GM12873 (cell line): ENCODE data around the gene CECR2.
A peak's percentile ranks its signal among the peaks of the same experiment; 100 is the strongest.

Experiments
- TF ChIP-seq, protein P1 (sequence below): IDR thresholded peaks from 2 replicates; pipeline ENCODE4 v1.5.1; 2012; ENCODE audit warnings: low read depth, mild to moderate bottlenecking, moderate library complexity, low read length, control low read depth; ENCODE audit not compliant: insufficient read depth; ENCODE audit errors: missing control alignments

The CECR2 gene

DNA sequence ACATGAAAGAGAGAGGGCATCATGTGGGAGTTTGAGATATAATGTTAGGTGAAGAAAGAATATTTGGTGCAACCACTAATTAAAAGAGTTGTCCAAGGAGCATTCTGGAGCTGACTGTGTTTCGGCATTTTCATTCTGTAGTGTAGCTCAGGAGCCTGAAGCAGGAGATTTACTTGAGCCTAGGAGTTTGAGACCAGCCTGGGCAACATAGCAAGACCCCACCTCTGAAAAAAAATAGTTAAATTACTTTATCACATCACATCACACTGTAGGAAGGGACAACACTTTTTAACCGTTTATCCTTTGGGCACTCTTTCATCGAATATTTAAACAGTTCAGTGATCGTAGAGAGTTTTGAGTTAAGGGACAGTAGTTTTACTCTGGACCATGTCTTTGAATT, 143.7 kb downstream of the CECR2 start:
- TF ChIP-seq, protein P1, sequence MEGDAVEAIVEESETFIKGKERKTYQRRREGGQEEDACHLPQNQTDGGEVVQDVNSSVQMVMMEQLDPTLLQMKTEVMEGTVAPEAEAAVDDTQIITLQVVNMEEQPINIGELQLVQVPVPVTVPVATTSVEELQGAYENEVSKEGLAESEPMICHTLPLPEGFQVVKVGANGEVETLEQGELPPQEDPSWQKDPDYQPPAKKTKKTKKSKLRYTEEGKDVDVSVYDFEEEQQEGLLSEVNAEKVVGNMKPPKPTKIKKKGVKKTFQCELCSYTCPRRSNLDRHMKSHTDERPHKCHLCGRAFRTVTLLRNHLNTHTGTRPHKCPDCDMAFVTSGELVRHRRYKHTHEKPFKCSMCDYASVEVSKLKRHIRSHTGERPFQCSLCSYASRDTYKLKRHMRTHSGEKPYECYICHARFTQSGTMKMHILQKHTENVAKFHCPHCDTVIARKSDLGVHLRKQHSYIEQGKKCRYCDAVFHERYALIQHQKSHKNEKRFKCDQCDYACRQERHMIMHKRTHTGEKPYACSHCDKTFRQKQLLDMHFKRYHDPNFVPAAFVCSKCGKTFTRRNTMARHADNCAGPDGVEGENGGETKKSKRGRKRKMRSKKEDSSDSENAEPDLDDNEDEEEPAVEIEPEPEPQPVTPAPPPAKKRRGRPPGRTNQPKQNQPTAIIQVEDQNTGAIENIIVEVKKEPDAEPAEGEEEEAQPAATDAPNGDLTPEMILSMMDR = no peak

DNA sequence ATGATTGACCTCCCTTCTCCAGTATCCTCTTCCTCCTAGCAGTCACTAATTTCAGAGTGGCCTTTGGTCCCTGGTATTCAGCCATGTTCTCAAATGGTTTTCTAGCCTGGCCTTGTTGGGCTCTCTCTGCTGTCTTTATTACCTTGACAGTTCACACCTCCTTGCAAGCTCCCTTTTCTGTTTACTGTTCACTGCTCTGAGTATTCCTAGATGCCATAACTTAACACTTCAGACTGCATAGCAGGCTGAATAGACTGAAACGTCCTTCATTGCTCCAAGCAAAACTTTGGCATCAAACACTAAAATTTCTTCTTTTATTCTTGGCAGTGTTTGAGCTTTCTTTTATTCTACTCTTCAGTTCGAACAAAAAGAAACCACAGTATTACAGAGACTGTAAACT, 144.4 kb downstream of the CECR2 start:
- TF ChIP-seq, protein P1 = no peak

DNA sequence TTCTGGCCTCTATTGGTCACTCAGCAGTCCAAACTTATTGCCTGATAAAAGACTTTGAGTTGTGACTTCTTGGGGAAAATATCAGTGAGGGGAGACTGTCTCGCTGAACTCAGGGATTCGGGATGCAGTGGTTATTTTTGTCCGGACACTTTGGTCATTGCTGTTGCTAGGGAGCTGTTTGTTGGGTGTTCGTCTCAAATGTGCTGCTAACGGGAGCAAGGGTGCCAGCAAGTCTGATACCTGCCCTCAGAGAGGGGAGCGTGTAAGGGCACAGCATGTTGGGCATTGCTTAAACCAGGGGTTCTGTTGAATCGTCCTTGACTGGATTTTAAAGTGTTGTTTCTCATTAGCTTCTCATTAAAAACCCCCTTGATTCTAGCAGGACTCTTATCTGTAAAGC, 144.8 kb downstream of the CECR2 start:
- TF ChIP-seq, protein P1 = no peak

GRCh38 chr22:17518406-17518805, 149.1 kb downstream of the CECR2 start:
- TF ChIP-seq, protein P1 = no peak

- TF ChIP-seq, protein P1 = no peak
Measured at GRCh38 chr22:17523925-17524324, 154.7 kb downstream of the CECR2 start.

GRCh38 chr22:17536269-17536668, 167.0 kb downstream of the CECR2 start:
- TF ChIP-seq, protein P1 = no peak

DNA sequence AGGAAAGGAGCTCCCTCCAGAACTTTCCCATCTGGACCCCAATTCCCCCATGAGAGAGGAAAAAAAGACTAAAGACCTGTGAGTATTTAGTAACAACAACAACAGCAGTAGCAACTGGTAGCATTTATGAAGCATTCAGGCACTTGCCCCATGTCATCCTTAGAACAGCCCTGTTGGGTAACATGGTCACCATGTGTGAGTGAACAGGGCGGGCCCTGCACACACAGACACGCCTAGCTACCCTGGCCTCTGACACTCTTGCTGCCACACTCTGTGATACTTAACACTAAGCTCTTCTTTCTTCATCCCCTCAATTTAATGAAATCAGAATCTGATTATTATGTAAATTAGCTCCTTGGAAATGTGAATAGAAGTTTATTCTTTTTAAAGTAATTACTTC, 167.9 kb downstream of the CECR2 start:
- TF ChIP-seq, protein P1 = no peak

- TF ChIP-seq, protein P1 = peak; percentile 34
Measured at GRCh38 chr22:17540481-17540880, 171.2 kb downstream of the CECR2 start.
